HCT116 (cell line): ENCODE measurements around the gene EPHA3. TPM values are rescaled to one million over a fixed set of nuclear protein-coding genes. Genes with fewer than 3 reads are reported as not detected.

Experiments used
- ATAC-seq: fragments of 200-7000 bp; cut with Tn5 transposase; 2 replicates; pipeline ENCODE4 v1.9.1; 2020; ENCODE audit warnings: mild to moderate bottlenecking, moderate library complexity
- BruUV-seq: library from RNA; stranded (reverse); fragments of 400-500 nt; replicated peaks from 2 replicates; lab custom pipeline; 2021; lab: Mats Ljungman, UMichigan
- CTCF ChIA-PET: fragments of 300-600 bp; sonication (Branson Sonifier 250); formaldehyde crosslinking; loops from one replicate; lab custom pipeline; 2021; ENCODE audit warnings: antibody characterized with exemption; lab: Charles Lee
- POLR2A ChIA-PET: fragments of 300-600, 350-600 bp; sonication (Branson Sonifier 250); formaldehyde crosslinking; loops from one replicate; lab custom pipeline; 2021; ENCODE audit warnings: antibody characterized with exemption; lab: Charles Lee
- RAD21 ChIA-PET, 2 experiments: fragments of 300-600 bp; sonication (Branson Sonifier 250); formaldehyde crosslinking; loops; one replicate each; lab custom pipeline; 2023; ENCODE audit warnings: low total read pairs in 2 of 2; ENCODE audit not compliant: uncharacterized antibody in 2 of 2, unreplicated experiment in 2 of 2, low non-redundant PET in 1 of 2; lab: Charles Lee
- DNase-seq: peaks from one replicate; pipeline ENCODE4 v3.0.0-alpha.2; 2010; ENCODE audit warnings: low read depth, low spot score
- H2AFZ ChIP-seq: fragments of 200-600 bp; shearing (Covaris generic), sonication (generic); 2 replicates; pipeline ENCODE4 v1.6.1; 2017; ENCODE audit warnings: low read depth, mixed run types, mixed read lengths, antibody characterized with exemption, low read length; ENCODE audit not compliant: poor library complexity, severe bottlenecking
- H3K27ac ChIP-seq: 2 replicates; pipeline ENCODE4 v1.5.1; 2012; ENCODE audit warnings: low read depth, low read length
- H3K27me3 ChIP-seq: fragments of 200-600 bp; sonication (generic); 2 replicates; pipeline ENCODE4 v1.6.1; 2016; ENCODE audit warnings: mixed run types, low read length, mixed read lengths; ENCODE audit not compliant: insufficient read depth
- H3K36me3 ChIP-seq, 2 experiments: fragments of 200-500 bp in 1 of 2; fragments of 200-600 bp in 1 of 2; sonication (Bioruptor generic) in 1 of 2; sonication (generic) in 1 of 2; 2 replicates each; pipeline versions ENCODE4 v1.5.1 to v1.6.1; 2014 to 2016; ENCODE audit warnings: low read length in 2 of 2, inconsistent platforms in 1 of 2, mixed read lengths in 1 of 2, mixed run types in 1 of 2; ENCODE audit not compliant: insufficient read depth in 2 of 2, control insufficient read depth in 1 of 2
- H3K4me1 ChIP-seq, 2 experiments: fragments of 200-600 bp in 1 of 2; sonication (generic) in 1 of 2; 2 replicates each; pipeline versions ENCODE4 v1.5.1 to v1.6.1; 2012 to 2017; ENCODE audit warnings: low read length in 2 of 2, inconsistent platforms in 1 of 2, mild to moderate bottlenecking in 1 of 2, mixed read lengths in 1 of 2, mixed run types in 1 of 2, moderate library complexity in 1 of 2; ENCODE audit not compliant: insufficient read depth in 2 of 2, control insufficient read depth in 1 of 2
- H3K4me2 ChIP-seq: fragments of 200-600 bp; sonication (generic); 2 replicates; pipeline ENCODE4 v1.6.1; 2017; ENCODE audit warnings: mixed run types, low read length, mixed read lengths
- H3K4me3 ChIP-seq, 2 experiments: fragments of 200-600 bp in 1 of 2; sonication (generic) in 1 of 2; replicated peaks in 1 of 2; 2 replicates each; pipeline ENCODE4 v1.5.1; 2011 to 2016; ENCODE audit warnings: low read length in 2 of 2, control low read depth in 1 of 2, low read depth in 1 of 2, mild to moderate bottlenecking in 1 of 2, mixed read lengths in 1 of 2, mixed run types in 1 of 2
- H3K79me2 ChIP-seq: fragments of 200-600 bp; sonication (generic); 2 replicates; pipeline ENCODE4 v1.6.1; 2017; ENCODE audit warnings: mild to moderate bottlenecking, mixed run types, low read length, moderate library complexity, mixed read lengths; ENCODE audit not compliant: insufficient read depth
- H3K9ac ChIP-seq: fragments of 200-600 bp; sonication (generic); 2 replicates; pipeline ENCODE4 v1.6.1; 2016; ENCODE audit warnings: low read length, mixed read lengths
- H3K9me2 ChIP-seq: fragments of 200-600 bp; sonication (generic), shearing (Covaris generic); 2 replicates; pipeline ENCODE4 v1.6.1; 2017; ENCODE audit warnings: mixed run types, mild to moderate bottlenecking, moderate library complexity; ENCODE audit not compliant: insufficient read depth
- H3K9me3 ChIP-seq, 2 experiments: fragments of 200-500 bp in 1 of 2; fragments of 200-600 bp in 1 of 2; sonication (Bioruptor generic) in 1 of 2; sonication (generic) in 1 of 2; 2 replicates each; pipeline ENCODE4 v1.6.1; 2014 to 2017; ENCODE audit warnings: low read length in 2 of 2, mixed read lengths in 2 of 2, inconsistent platforms in 1 of 2, low read depth in 1 of 2, mild to moderate bottlenecking in 1 of 2, mixed run types in 1 of 2, moderate library complexity in 1 of 2; ENCODE audit not compliant: control insufficient read depth in 1 of 2, insufficient read depth in 1 of 2
- H4K20me1 ChIP-seq: fragments of 200-600 bp; sonication (generic), shearing (Covaris generic); 2 replicates; pipeline ENCODE4 v1.6.1; 2017; ENCODE audit warnings: mixed run types, mild to moderate bottlenecking, moderate library complexity; ENCODE audit not compliant: insufficient read depth
- ATF3 ChIP-seq: IDR thresholded peaks from 2 replicates; pipeline ENCODE4 v1.6.1; 2012
- CEBPB ChIP-seq: IDR thresholded peaks from 2 replicates; pipeline ENCODE4 v1.6.1; 2012; ENCODE audit warnings: low read depth
- CTCF ChIP-seq, 3 experiments: fragments of 200-600 bp in 1 of 3; sonication (generic) in 1 of 3; IDR thresholded peaks in 2 of 3; conservative IDR thresholded peaks in 1 of 3; 2 replicates each; pipeline ENCODE4 v1.5.1; 2012 to 2017; ENCODE audit warnings: low read depth in 2 of 3, low read length in 2 of 3, antibody characterized with exemption in 1 of 3, borderline replicate concordance in 1 of 3, control low read depth in 1 of 3, mild to moderate bottlenecking in 1 of 3, mixed read lengths in 1 of 3, mixed run types in 1 of 3, moderate library complexity in 1 of 3; ENCODE audit not compliant: insufficient read depth in 1 of 3
- ELF1 ChIP-seq: IDR thresholded peaks from 2 replicates; pipeline ENCODE4 v1.6.1; 2012; ENCODE audit warnings: low read depth, borderline replicate concordance
- EZH2phosphoT487 ChIP-seq: fragments of 200-600 bp; IDR thresholded peaks from 2 replicates; pipeline ENCODE4 v1.6.1; 2018; ENCODE audit warnings: antibody characterized with exemption, borderline replicate concordance
- JUND ChIP-seq: IDR thresholded peaks from 2 replicates; pipeline ENCODE4 v1.6.1; 2012
- POLR2AphosphoS5 ChIP-seq: IDR thresholded peaks from 2 replicates; pipeline ENCODE4 v1.6.1; 2011; ENCODE audit warnings: mild to moderate bottlenecking, low read depth, low read length, moderate library complexity
- RAD21 ChIP-seq: IDR thresholded peaks from 2 replicates; pipeline ENCODE4 v1.6.1; 2012; ENCODE audit warnings: low read depth, mild to moderate bottlenecking
- SIN3A ChIP-seq: IDR thresholded peaks from 2 replicates; pipeline ENCODE4 v1.6.1; 2012; ENCODE audit warnings: low read depth
- SRF ChIP-seq: IDR thresholded peaks from 2 replicates; pipeline ENCODE4 v1.6.1; 2012; ENCODE audit warnings: low read depth
- YY1 ChIP-seq: IDR thresholded peaks from 2 replicates; pipeline ENCODE4 v1.6.1; 2011; ENCODE audit warnings: low read length, low read depth, moderate library complexity, mild to moderate bottlenecking; ENCODE audit not compliant: insufficient replicate concordance; ENCODE audit errors: extremely low read depth
- ZBTB33 ChIP-seq: IDR thresholded peaks from 2 replicates; pipeline ENCODE4 v1.6.1; 2011; ENCODE audit warnings: mild to moderate bottlenecking, low read length, moderate library complexity; ENCODE audit not compliant: insufficient replicate concordance; ENCODE audit errors: extremely low read depth
- intact Hi-C: fragments of 100-400 bp; cut with micrococcal nuclease; formaldehyde crosslinking; loops from 2 replicates; pipeline ENCODE4 v1.10.0; 2022
- total RNA-seq: library from RNA; stranded (reverse); gene quantifications from one replicate; pipeline ENCODE4 v1.2.1, GENCODE V29; 2021; ENCODE audit not compliant: unreplicated experiment

EPHA3 gene
- total RNA-seq, 1 experiment from 2014 or later: not detected

GRCh38 chr3:89467898-89468363 is 360.5 kb downstream of the EPHA3 start:
- no peak for ATAC-seq
- ChIA-PET POLR2A (no interaction called here), RAD21 (no interaction called here), CTCF (no interaction called here)
- Histone ChIP-seq H3K79me2 (no peaks in the 10 kb centered on the region), H3K9ac (no peak overlapping the region), H3K4me1 (no peaks in the 10 kb centered on the region), H3K27ac (no peak overlapping the region), H3K9me3 (peaks cover 0 to 17% of the 10 kb centered on the region in 2 experiments; a peak in 2 of 4 replicates), H3K4me3 (no peak overlapping the region), H4K20me1 (no peaks in the 10 kb centered on the region), H3K4me2 (no peak overlapping the region), H2AFZ (no peak overlapping the region), H3K36me3 (no peaks in the 10 kb centered on the region), H3K9me2 (no peaks in the 10 kb centered on the region), H3K27me3 (no peaks in the 10 kb centered on the region)
- no TSS peak for BruUV-seq
- intact Hi-C loops: no loop called here
- TF ChIP-seq CTCF (IDR thresholded peaks at IDR 0.05 in 2 of 3, conservative IDR thresholded peaks at IDR 0.05 in 1 of 3; ENCODE audit: borderline replicate concordance in 1 of 3, insufficient read depth in 1 of 3, low read depth in 2 of 3, low read length in 2 of 3) (no peak), ZBTB33 (no peak), SIN3A (no peak), CEBPB (no peak)
- DNase-seq: no peak

GRCh38 chr3:89472101-89472500 is 364.7 kb downstream of the EPHA3 start:
- Histone ChIP-seq H2AFZ (no peak overlapping the region), H3K9me3 (peaks cover 0 to 33% of the 10 kb centered on the region in 2 experiments; a peak in 2 of 4 replicates), H3K27me3 (no peaks in the 10 kb centered on the region), H3K9me2 (no peaks in the 10 kb centered on the region), H3K79me2 (no peaks in the 10 kb centered on the region), H3K4me1 (no peaks in the 10 kb centered on the region), H3K4me3 (no peak overlapping the region), H4K20me1 (no peaks in the 10 kb centered on the region), H3K4me2 (no peak overlapping the region), H3K36me3 (no peaks in the 10 kb centered on the region), H3K9ac (no peak overlapping the region), H3K27ac (no peak overlapping the region)
- no TSS peak for BruUV-seq
- intact Hi-C loops: no loop called here
- DNase-seq (no peak), ATAC-seq (no peak)
- ChIA-PET CTCF (no interaction called here), POLR2A (no interaction called here), RAD21 (no interaction called here)
- TF ChIP-seq ELF1 (no peak), RAD21 (no peak), SRF (no peak), EZH2phosphoT487 (no peak), ATF3 (no peak), POLR2AphosphoS5 (no peak), CEBPB (no peak), YY1 (no peak), ZBTB33 (no peak), JUND (no peak)
